Measurements from ENCODE around the gene RAI1.
"Not testable (repeated sequence)": the region's sequence is repeated elsewhere in the genome, so short reads cannot be mapped to it uniquely, and the experiment has no call there.

The RAI1 gene

GRCh38 chr17:17682737-17683680 is 1.8 kb downstream of the RAI1 start:
- peak; percentile 57 for DNase-seq

- no peak for DNase-seq
Measured at GRCh38 chr17:17683710-17684365, 2.6 kb downstream of the RAI1 start.

GRCh38 chr17:17684906-17685774 is 3.9 kb downstream of the RAI1 start:
- no peak for DNase-seq

GRCh38 chr17:17685775-17686291 is 4.6 kb downstream of the RAI1 start:
- DNase-seq = no peak

- no peak for DNase-seq
Measured at GRCh38 chr17:17689312-17689711, 8.1 kb downstream of the RAI1 start.

GRCh38 chr17:17690233-17690632 is 9.0 kb downstream of the RAI1 start:
- not testable (repeated sequence) for DNase-seq

GRCh38 chr17:17691468-17692263 is 10.4 kb downstream of the RAI1 start:
- DNase-seq = no peak

- DNase-seq = peak; percentile 7
Measured at GRCh38 chr17:17692353-17693252, 11.3 kb downstream of the RAI1 start.

GRCh38 chr17:17693253-17694168 is 12.3 kb downstream of the RAI1 start:
- peak; percentile 80 for DNase-seq

GRCh38 chr17:17694169-17695081 is 13.2 kb downstream of the RAI1 start:
- DNase-seq = peak; percentile 81

GRCh38 chr17:17696085-17696484 is 14.8 kb downstream of the RAI1 start:
- no peak for DNase-seq

- DNase-seq = no peak
Measured at GRCh38 chr17:17696882-17697633, 15.8 kb downstream of the RAI1 start.

- DNase-seq = no peak
Measured at GRCh38 chr17:17698371-17698770, 17.1 kb downstream of the RAI1 start.

- DNase-seq = no peak
Measured at GRCh38 chr17:17698869-17699351, 17.7 kb downstream of the RAI1 start.

- no peak for DNase-seq
Measured at GRCh38 chr17:17699491-17699890, 18.2 kb downstream of the RAI1 start.

GRCh38 chr17:17700251-17700969 is 19.2 kb downstream of the RAI1 start:
- DNase-seq = no peak

- DNase-seq = no peak
Measured at GRCh38 chr17:17701112-17701511, 19.9 kb downstream of the RAI1 start.
